Measurements from ENCODE around the gene DCAF7. TPM values are rescaled to one million over a fixed set of nuclear protein-coding genes. Genes with fewer than 3 reads are reported as not detected.

Gene DCAF7
- total RNA-seq, 4 donors from 2014 or later: 24.8 to 29.7 (median 25.9) TPM

DNA sequence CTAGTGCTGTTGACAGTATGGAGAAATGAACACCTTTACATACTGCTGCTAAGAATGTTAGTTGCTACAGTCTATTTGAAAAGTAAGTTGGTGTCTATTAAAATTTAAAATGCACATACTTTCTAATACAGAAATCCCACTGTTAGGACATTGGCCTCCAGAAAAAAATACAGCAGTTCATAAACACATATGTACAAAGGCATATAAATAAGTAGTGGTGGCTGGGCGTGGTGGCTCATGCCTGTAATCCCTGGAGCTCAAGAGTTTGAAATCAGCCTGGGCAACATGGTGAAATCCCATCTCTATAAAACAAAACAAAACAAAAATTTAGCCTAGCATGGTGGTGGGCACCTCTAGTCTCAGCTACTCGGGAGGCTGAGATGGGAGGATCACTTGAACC, 13.1 kb downstream of the DCAF7 start:
- peaks cover 0 to 3% (median 0%) of the 10 kb centered on the region in 3 donors for H3K36me3 ChIP-seq
- H3K27me3 ChIP-seq: no peaks in the 10 kb centered on the region
- peaks cover 0 to 4% (median 0%) of the 10 kb centered on the region in 3 donors for H3K4me1 ChIP-seq
- no peak overlapping the region for H3K27ac ChIP-seq
- intact Hi-C loops (cut with DNase I): no loop called here
- H3K4me3 ChIP-seq: no peak overlapping the region
- WGBS, 2 donors: 100% methylated on average over 2 of the region's 2 CpGs
- DNase-seq: no peak
- TF ChIP-seq, protein P1, sequence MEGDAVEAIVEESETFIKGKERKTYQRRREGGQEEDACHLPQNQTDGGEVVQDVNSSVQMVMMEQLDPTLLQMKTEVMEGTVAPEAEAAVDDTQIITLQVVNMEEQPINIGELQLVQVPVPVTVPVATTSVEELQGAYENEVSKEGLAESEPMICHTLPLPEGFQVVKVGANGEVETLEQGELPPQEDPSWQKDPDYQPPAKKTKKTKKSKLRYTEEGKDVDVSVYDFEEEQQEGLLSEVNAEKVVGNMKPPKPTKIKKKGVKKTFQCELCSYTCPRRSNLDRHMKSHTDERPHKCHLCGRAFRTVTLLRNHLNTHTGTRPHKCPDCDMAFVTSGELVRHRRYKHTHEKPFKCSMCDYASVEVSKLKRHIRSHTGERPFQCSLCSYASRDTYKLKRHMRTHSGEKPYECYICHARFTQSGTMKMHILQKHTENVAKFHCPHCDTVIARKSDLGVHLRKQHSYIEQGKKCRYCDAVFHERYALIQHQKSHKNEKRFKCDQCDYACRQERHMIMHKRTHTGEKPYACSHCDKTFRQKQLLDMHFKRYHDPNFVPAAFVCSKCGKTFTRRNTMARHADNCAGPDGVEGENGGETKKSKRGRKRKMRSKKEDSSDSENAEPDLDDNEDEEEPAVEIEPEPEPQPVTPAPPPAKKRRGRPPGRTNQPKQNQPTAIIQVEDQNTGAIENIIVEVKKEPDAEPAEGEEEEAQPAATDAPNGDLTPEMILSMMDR (IDR thresholded peaks at IDR 0.05): no peak
- TF ChIP-seq POLR2A (IDR thresholded peaks at IDR 0.05): no peak
- H3K9me3 ChIP-seq: no peaks in the 10 kb centered on the region

DNA sequence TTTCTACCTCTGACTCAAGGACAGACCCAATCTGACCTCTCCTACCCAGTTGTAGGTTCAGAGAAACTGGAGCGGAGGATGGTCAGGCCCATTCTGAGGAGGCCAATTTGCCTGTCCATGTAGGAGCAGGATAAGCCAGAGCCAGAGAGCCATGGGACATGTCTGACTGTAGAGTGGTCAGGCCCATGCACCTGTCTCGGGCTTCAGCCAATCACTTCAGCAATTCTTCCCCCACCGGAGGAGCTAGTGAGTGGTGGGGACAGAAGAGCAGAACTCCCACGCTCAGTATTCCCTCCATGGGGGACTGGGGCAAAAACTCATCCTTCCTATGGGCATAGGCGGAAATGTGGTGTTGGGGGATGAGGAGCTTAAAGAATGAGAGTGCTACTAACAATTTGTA, 14.3 kb downstream of the DCAF7 start:
- Histone ChIP-seq H3K27ac (no peak overlapping the region), H3K4me3 (no peak overlapping the region), H3K4me1 (peaks cover 0 to 2% (median 0%) of the 10 kb centered on the region in 3 donors), H3K36me3 (peaks cover 0 to 3% (median 0%) of the 10 kb centered on the region in 3 donors), H3K9me3 (no peaks in the 10 kb centered on the region), H3K27me3 (no peaks in the 10 kb centered on the region)
- WGBS, 2 donors: 97% methylated on average over 4 to 5 of the region's 5 CpGs
- TF ChIP-seq, protein P1 (IDR thresholded peaks at IDR 0.05): no peak
- no peak for TF ChIP-seq POLR2A (IDR thresholded peaks at IDR 0.05)
- no peak for DNase-seq
- intact Hi-C loops (cut with DNase I): no loop called here

DNA sequence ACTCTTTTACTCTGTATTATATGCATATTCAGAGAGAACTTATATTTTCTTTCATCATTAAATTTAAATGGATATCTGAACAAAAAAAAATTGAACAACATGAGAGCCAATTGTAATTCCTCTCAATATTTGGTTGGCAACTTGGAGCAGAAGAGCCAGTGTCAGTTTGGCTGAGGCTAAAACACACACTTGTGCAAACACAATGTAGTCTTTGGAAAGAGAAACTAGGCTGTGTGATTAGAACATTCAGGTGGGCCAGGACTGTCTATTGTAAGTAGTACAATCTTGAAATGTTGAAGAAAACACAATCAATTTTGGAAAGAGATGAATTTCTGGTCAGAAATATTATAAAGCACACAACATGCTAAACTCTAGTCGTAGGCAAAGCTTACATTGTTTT, 17.0 kb downstream of the DCAF7 start:
- Histone ChIP-seq H3K36me3 (peaks cover 0 to 3% (median 0%) of the 10 kb centered on the region in 3 donors), H3K4me1 (no peaks in the 10 kb centered on the region), H3K27me3 (no peaks in the 10 kb centered on the region), H3K4me3 (no peak overlapping the region), H3K9me3 (no peaks in the 10 kb centered on the region), H3K27ac (no peak overlapping the region)
- intact Hi-C loops (cut with DNase I): no loop called here
- no peak for DNase-seq
- 94 to 95% methylated on average over 1 of the region's 1 CpG for WGBS, 2 donors
- TF ChIP-seq, protein P1 (IDR thresholded peaks at IDR 0.05): no peak
- TF ChIP-seq POLR2A (IDR thresholded peaks at IDR 0.05): no peak

DNA sequence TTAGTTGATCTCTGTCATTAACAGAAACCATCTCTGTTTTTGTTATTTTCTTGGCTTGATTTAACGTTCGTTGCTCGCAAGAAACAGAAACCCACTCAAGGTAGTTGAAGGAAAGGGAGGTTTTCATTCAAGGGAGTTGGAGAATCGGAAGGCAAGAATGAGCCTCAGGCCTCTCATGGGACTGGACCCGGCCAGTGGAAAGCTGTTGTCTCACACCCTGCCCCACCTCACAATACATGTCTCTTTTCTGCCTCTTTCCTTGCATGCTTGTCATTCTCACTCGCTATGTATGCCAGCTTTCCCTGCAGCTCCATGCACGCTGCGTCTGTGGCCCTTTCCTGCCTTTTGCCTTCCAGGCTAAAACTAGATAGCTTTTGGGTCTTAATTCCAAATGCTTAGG, 18.3 kb downstream of the DCAF7 start:
- intact Hi-C loops (cut with DNase I): no loop called here
- no peak for TF ChIP-seq POLR2A (IDR thresholded peaks at IDR 0.05)
- TF ChIP-seq, protein P1 (IDR thresholded peaks at IDR 0.05): no peak
- DNase-seq: no peak
- Histone ChIP-seq H3K36me3 (peaks cover 0 to 3% (median 0%) of the 10 kb centered on the region in 3 donors), H3K27me3 (no peaks in the 10 kb centered on the region), H3K9me3 (no peaks in the 10 kb centered on the region), H3K4me3 (no peak overlapping the region), H3K4me1 (no peaks in the 10 kb centered on the region), H3K27ac (no peak overlapping the region)
- WGBS, 2 donors: 84 to 87% methylated on average over 8 of the region's 8 CpGs

DNA sequence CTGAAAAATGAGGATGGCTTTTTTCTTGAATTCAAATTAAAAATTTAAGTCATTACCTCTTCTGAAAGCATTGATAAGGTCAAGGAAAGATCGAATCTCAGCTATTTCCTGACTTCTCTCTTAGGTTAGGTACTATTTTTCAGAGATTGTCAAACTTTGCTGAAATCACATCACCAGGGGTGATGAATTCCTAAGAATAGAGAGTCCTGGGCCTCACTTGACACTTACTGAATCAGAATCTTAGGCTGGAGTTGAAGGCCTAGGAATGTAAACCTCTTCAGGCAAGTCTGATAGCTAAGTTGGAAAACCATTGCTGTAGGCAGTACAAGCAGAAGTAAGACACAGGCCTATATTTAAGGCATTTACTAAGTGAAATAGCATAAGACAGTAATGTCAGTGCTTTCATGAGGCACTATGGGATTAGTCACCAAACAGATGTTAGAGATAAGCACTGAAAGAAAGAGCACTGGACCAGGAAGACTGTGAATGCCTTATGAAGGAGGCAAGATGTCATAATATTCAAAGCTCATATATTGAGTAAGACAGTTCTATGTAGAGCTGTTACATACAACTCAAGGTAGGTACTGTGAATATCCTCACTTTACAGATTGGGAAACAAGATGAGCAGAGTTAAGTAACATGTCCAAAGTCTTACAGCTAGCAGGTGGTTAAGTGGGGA, 21.5 kb downstream of the DCAF7 start:
- Histone ChIP-seq H3K27me3 (no peaks in the 10 kb centered on the region), H3K4me1 (no peaks in the 10 kb centered on the region), H3K4me3 (no peak overlapping the region), H3K36me3 (peaks cover 0 to 3% (median 0%) of the 10 kb centered on the region in 3 donors), H3K9me3 (no peaks in the 10 kb centered on the region), H3K27ac (no peak overlapping the region)
- no peak for DNase-seq
- intact Hi-C loops (cut with DNase I): no loop called here
- WGBS, 2 donors: 88 to 100% methylated on average over 1 of the region's 1 CpG
- no peak for TF ChIP-seq POLR2A (IDR thresholded peaks at IDR 0.05)
